Stimulated activated CD4-positive, alpha-beta T cell treated with anti-CD3 and anti-CD28 coated beads, Interleukin-12 subunit alpha, Interleukin-12 subunit beta, amount 100 ng/mL, for 4 hours (primary cell): ENCODE data around the gene PWWP2A.
"Not testable (repeated sequence)": the region's sequence is repeated elsewhere in the genome, so short reads cannot be mapped to it uniquely, and the experiment has no call there.

Source experiments
- DNase-seq: peaks from one replicate; pipeline ENCODE4 v3.0.0-alpha.2; 2020

The PWWP2A gene

GRCh38 chr5:160075073-160075472 is 44.2 kb downstream of the PWWP2A start:
- DNase-seq: no peak

- no peak for DNase-seq
These were observed 47.3 kb downstream of the PWWP2A start for GRCh38 chr5:160071916-160072315.

DNA sequence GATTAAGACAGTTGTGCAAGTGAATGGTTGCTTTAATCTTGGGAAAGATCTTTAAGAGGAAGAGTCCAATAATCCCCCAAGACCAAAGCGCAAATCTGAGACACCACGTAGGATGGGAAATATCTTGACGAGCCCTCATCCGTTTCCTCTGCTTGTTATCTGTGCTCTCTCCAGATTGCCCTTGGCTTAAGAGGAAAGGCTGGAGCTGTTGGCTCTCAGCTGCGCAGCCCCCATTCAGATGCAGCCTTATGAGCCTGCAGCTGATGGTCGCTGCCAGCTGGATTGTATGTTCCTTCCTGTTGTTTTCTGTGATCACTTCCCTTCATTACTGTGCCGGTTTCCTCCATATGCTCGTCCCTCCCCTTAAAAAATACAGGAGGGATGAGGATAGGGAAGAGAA is 47.7 kb downstream of the PWWP2A start:
- no peak for DNase-seq

DNA sequence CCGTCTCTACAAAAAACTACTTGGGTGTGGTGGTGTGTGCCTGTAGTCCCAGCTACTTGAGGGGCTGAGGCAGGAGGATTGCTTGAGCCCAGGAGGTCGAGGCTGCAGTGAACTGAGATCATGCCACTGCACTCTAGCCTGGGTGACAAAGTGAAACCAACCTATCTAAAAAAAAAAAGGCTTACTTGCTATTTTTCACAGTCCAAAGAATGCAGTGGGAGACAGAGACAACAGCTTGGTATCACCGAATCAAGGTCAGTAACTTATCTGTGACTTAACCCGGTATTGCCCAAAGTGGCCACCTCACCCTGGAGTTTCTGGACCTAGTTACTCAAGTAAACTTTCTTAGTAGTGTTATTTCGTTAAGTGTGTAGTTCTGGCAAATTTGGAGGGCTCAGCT is 50.1 kb downstream of the PWWP2A start:
- not testable (repeated sequence) for DNase-seq

DNA sequence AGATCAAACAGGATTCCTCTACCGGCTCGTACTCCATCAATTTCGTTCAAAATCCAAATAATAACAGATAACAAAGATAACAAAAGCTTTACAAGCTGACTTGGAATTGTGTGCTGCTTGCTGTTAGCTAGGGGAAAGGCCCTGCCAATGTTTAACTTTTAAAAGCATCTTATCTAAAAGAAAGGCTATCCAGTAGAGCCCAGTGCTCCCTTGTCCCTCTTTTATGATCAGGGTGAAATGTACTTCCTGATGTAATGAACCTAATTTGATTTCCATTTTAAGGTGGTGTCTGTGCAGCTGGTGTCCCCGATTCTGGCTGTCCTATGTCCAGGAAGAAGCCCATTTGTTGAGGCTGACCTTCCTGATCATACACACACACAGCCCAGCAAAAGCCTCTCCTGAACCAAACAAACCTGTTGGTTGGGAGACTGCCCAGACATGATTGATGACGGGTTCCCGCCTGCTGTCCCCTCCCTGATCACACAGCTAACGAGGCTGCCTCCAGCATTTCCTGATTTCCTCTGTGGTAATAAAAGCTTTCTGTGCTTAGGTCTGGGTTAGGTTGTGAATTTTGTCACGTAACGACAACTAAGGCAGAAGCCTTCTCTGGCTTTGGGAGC is 54.1 kb downstream of the PWWP2A start:
- no peak for DNase-seq

DNA sequence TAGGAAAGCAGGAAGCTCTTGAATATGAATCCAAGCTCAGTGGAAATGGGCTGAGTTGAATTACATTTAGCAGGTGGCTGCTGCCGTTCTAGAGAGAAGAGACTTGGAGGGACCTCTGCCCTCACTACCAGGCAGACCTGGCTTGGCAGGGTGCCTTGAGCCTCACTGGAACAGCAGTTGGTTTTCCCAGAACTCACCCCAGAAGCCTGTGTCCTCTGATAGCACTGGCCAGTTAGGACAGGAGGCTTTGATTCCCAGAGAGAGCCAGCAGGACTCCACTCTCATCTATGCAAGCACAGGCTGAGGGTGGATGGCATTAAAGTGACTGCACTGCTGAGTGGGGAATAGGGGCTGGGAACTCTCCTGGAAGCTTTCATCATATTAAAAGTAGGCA is 54.8 kb downstream of the PWWP2A start:
- DNase-seq: no peak

DNA sequence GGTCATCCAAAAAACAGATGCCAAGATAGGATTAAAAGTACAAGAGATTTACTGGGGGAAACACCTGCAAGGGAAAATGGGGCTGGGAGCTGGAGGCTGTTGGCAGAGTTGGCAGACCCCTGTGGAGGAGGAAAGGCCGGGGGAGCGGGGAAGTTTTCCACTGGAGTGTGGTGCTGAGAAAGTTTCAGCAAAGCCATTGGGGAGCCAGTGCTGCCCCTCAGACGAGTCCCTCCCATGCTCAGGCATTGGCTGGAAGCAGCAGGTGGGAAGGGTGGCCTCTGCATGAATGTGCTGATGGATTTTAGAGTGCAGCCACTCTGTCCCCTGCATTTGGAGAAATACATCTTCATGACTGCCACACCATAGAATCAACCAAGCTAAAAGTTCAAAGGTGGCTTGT is 57.5 kb downstream of the PWWP2A start:
- no peak for DNase-seq

- no peak for DNase-seq
These were observed 59.2 kb downstream of the PWWP2A start for GRCh38 chr5:160060001-160060400.

DNA sequence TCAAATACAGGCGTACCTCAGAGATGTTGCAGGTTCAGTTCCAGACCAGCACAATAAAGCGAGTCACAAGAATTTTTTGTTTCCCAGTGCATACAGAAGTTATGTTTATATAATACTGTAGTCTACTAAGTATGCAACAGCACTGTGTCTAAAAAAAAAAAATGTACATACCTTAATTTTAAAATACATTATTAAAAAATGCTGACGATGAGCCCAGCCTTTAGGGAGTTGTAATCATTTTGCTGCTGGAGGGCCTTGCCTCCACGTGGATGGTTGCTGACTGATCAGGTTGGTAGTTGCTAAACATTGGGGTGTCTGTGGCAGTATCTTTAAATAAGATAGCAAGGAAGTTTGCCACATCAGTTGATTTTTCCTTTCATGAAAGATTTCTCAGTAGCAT is 62.0 kb downstream of the PWWP2A start:
- DNase-seq: no peak

GRCh38 chr5:160054831-160055230 is 64.4 kb downstream of the PWWP2A start:
- DNase-seq: no peak

GRCh38 chr5:160054047-160054446 is 65.2 kb downstream of the PWWP2A start:
- no peak for DNase-seq

DNA sequence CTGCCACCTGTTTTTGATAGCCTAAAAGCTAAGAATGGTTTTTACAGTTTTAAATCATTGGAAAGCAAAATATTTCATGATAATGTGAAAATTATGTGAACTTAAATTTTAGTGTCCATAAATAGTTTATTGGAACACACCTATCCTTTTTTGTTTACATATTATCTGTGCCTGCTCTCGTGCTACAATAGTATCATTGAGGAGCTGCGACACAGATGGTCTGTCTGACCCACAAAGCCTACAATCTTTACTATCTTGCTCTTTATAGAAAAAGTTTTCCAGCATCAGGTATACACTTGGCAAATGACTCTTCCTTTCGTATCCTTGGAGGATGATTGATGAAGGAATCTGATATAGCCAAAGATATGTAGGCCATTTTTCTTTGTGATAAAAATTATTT is 70.2 kb downstream of the PWWP2A start:
- no peak for DNase-seq

- DNase-seq: no peak
These were observed 71.1 kb downstream of the PWWP2A start for GRCh38 chr5:160048131-160048530.

GRCh38 chr5:160047423-160047822 is 71.8 kb downstream of the PWWP2A start:
- no peak for DNase-seq

DNA sequence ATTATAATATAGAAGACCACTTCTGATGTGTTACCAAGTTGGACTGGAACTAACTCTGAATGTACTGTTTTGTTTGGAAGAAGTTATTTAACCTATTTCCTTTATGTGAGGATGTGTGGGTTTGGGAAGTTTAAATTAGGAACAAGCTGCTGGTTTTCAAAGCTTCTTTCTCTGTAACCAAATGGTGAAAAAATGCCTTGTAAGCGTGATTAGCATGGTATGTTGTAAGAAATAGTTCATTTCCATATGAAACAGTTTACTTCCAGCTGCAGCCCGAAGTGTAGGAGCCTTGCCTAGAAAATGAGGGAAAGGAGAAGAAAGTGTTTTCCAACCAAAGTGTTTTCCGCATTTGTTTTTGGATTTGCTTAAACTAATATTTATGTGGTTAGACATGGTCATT is 74.3 kb downstream of the PWWP2A start:
- no peak for DNase-seq

DNA sequence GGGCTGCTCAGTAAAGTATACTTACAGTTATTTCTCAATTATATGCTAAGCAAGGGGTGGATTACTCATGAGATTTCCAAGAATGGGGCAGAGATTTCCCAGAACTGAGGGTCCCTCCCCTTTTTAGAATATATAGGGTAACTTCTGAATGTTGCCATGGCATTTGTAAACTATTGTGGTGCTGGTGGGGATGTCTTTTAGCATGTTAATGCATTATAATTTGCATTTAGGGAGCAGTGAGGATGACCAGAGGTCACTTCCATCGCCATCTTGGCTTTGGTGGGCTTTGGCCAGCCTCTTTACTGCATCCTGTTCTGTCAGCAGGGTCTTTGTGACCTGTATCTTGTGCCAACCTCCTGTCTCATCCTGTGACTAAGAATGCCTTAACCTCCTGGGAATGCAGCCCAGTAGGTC is 74.9 kb downstream of the PWWP2A start:
- no peak for DNase-seq

GRCh38 chr5:160042671-160043070 is 76.6 kb downstream of the PWWP2A start:
- no peak for DNase-seq
